HG02588 (cell line): ENCODE results near the gene FAM118B.

ENCODE experiments used
- ATAC-seq: cut with Tn5 transposase; IDR thresholded peaks from one replicate; pipeline ENCODE4 v1.9.1; 2021; ENCODE audit warnings: mild to moderate bottlenecking, moderate library complexity; ENCODE audit not compliant: unreplicated experiment

Gene FAM118B

DNA sequence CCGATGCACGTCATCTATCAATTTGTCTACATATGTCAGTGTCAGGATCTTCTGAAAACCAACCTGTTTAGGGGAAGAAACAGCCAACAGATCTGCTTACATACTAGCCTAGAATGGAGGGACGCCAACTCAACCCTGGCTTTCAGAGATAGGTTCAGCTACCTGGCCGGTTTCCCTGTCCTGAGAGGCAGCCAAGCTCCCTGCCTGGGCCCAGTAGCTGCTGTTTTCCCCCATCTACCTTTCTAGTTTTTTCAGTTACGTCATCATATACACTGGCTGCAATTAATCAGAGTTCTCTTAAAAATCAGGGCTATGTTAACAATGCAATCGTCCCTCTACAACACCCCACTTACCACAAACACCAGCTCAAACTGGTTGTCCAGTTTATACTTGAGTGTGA lies 56.1 kb downstream of the FAM118B start:
- ATAC-seq = no peak

DNA sequence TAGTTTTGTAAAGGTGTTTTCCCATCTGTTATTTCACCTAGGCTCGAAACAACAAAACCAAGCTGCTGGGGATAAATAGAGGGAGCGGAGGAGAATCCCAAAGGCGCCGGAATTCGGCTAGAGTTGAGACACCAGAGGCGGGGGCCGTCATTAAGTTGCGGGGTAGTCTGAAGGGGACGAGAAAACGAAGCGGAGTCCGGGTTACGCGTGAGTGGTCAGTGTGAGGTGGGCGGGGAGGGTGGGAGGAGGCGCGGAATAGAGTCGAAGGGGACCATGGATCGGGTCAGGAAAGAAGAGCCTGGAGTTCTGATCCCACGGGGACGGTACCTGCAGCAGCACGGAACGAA lies 56.8 kb downstream of the FAM118B start:
- no peak for ATAC-seq

DNA sequence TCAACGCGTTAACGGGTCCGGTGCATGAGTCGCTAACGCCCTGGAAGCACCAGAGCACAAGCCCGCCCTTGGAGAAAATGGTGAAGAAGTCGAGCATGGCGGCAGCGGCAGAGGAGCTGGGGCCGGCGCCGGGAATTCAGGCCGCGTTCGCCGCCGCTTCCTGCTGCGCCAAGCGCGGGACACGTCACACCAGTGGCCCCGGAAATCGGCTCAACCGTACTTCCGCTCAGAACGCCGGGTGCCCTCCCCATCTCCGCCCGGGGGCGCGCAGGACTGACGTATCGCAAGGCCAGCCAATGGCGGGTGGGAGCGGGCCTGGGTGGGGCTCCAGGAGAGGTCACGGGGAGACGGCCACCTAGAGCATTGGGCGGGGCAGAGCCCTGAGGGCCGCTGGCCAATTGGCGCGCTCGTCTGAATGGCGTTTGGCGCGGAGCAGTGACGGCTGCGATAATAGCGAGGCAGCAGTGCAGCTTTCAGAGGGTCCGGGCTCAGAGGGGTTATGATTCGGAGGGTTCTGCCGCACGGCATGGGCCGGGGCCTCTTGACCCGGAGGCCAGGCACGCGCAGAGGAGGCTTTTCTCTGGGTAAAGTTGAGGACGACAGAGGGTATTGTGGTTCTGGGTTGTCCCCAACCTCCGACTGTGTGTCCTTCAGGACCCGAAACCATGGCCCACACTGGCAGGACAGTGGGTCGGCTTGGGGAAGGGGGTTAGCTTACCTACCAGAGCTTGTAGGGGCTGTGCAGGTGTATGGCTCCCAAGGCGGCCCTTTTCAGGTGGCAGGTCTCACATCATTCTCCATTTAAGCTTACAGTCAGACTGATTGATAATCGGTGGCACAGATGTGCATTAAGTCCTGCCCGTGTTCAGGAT lies 57.4 kb downstream of the FAM118B start, which contains the start of the genes FOXRED1 and SRPRA:
Gene FOXRED1 (plus strand): TSS at position 447 of the 872 bp plus-strand sequence. CDS start 53 bp downstream, at position 500.
Gene SRPRA (minus strand): TSS at position 188 of the 872 bp plus-strand sequence. CDS start 91 bp downstream, at position 97.
- ATAC-seq = peak; percentile 99

DNA sequence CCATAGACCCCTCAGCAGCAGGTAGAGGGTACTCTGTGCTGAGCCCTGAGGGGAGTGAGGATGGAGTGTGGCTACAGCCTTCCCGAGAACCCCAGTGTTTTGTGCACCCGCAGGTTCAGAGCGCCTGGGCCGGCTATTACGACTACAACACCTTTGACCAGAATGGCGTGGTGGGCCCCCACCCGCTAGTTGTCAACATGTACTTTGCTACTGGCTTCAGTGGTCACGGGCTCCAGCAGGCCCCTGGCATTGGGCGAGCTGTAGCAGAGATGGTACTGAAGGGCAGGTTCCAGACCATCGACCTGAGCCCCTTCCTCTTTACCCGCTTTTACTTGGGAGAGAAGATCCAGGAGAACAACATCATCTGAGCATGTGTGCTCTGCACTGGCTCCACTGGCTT lies 65.7 kb downstream of the FAM118B start:
- ATAC-seq = no peak

DNA sequence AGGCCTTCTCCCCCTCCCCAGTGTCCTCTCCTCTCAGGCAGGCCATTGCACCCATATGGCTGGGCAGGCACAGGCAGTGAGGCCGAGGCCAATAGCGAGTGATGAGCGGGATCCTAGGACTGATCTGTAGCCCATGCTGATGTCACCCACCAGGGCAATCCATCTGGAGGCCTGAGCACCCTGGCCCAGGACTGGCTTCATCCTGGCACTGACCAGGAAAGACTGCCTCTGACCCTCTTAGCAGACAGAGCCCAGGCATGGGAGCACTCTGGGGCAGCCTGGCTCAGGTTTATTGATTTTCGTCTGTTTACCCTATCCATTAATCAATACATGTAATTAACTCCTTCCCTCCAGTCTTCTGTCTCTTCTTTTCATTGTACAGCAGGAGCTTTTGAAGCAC lies 66.2 kb downstream of the FAM118B start:
- no peak for ATAC-seq

DNA sequence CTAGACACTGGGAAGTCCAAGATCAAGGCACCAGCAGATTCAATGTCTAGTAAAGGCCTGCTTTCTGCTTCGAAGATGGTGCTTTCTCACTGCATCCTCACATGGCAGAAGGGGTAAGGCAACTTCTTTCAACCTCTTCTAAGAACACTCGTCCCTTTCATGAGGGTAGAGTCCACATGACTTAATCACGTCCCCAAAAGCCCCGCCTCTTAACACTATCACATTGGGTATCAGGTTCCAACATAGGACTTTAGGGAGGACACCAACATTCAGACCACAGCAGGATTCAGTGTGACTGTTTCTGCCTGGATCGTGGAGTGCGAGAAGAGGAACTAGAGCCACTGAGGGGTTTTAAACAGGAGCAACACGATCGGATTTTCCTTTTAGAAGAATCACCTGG lies 67.6 kb downstream of the FAM118B start:
- ATAC-seq = no peak

DNA sequence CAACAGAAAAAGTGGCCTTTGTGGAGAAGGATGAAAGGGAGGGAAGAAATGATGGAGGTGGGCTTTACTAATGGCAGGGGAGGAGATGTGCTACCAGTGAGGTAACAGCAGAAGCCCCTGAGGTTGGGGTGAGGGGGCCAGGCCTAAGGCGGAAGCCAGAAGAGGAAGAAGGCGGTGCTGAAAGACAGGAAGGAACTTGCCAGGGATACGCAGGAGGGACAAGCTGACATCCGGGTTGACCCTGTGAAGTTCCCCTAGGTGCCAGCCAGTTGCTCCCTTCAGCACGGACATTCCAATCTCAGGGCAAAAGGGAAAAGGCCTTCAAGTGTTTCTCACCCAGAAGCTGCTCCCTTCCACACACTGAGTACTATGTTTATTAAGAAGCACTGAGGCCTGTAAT lies 69.0 kb downstream of the FAM118B start:
- no peak for ATAC-seq

DNA sequence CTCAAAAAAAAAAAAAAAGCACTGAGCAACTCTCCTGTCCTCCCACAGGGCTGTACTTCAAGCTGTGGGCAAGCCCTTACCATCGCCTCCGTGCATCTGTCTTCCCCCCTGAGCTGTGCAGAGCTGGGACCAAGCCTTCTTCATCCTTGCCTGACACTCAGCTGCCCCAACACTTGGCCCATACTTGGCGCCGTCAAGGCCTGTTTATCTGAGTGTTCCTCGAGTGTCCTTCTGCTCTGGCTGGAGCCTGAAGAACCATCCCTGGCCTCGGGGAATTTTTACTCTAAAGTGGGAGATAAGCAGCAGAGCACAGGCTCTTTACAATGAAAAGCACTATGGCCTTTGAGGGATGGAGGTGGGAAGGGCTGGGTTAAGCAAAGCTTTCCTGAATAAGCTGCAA lies 69.7 kb downstream of the FAM118B start:
- ATAC-seq = no peak

DNA sequence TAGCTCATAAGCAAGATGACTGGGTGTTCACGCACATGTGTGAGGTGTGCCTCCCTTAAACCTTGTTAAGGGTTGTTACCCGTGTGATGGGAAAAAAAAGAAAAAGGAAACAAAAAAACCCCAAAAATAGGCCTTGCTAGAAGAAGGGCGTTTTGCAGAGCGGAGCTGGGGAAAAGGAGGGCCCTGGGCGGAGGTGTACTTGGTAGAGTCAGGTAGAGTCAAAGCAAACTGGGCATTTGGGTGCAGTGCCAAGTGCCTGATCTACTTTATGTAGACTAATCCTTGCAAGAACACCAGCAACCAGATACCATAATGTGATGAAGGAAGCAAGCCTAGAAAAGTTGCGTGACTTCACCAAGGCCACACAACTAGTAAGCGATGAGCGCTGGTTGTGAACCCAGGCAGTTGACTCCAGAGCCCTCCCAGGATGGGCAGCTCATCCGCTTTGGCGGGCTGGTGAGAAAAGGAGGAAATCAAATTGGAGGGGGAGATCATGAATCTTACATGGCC lies 70.1 kb downstream of the FAM118B start:
- ATAC-seq = no peak

DNA sequence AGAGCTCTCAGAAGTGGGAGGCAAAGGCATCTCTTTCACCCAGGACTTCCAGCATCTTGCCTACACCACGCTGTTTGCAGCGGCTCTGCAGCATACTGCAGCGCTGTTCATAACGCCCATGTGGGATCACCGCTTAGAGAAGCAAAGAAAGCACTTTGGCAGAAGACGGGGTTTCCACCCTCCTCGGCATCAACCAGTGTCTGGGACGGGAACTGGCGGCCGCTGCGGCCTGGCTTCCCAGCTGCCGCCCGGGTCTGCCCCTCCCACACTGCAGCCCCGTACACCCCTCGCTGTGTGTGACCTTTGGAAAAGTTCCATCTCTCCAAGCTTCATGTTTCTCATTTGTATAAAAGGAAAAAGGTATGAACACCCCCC lies 70.8 kb downstream of the FAM118B start:
- no peak for ATAC-seq

DNA sequence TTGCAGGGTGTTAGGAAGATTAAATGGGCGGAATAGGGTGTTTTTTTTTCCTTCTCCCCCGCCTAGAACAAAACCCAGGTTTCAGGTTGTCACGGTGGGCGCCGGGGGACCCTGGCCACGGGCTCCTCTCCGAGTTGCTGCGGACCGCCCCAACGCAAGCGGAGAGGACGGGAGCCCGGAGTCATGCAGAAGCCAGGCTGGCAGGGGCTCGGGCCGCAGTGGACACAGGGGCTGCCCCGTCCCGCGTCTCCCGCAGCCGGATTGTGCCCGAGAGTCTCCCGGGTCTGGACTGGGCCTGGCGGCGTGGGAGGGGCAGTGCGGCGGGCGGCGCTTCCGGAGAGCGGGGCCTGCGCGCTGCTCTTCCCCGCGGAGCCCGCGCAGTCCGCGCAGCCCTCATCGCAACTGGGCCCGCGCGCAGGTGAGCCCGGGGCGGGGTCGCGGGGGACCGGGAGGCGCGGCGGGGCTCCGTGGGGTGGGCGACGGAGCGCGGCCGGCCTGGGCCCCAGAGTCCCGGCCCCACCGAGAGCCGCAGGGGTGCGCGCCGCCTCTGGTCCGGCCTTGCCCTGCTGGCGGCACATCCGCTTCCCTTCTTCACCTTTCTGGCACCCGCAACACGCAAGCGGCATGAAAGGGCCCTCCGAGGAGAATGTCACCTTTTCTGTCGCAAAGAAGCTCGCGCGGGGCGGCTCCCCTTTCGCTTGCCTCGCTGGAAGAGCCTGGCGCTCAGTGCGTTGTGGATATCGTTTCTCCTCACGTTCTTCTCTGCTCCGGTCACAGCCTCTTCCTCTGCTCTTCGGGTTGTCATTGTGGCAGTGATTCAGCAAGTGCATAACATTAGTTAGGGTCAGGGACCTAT lies 71.4 kb downstream of the FAM118B start, which contains the start of gene TIRAP:
Gene TIRAP (plus strand): TSS at position 358 of the 856 bp plus-strand sequence. CDS start 7,802 bp downstream, outside the sequence.
- ATAC-seq = peak; percentile 69

DNA sequence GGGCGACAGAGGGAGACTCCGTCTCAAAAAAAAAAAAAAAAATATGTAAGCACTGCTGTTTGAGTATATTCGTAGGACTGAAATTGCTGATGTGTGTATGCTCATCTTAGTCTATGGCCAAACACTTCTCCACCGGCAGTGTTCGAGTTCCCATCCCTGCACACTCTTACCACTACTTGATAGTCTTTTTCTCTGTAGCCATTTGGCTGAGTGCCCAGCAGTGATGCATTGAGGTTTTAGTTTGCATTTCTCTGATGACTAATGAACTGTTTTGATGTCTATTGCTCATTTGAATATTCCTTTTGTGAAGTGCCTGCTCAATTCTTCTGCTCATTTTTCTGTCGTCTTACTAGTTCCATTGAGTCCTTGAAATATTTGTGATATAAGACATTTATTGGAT lies 73.2 kb downstream of the FAM118B start:
- ATAC-seq = peak; percentile 41

DNA sequence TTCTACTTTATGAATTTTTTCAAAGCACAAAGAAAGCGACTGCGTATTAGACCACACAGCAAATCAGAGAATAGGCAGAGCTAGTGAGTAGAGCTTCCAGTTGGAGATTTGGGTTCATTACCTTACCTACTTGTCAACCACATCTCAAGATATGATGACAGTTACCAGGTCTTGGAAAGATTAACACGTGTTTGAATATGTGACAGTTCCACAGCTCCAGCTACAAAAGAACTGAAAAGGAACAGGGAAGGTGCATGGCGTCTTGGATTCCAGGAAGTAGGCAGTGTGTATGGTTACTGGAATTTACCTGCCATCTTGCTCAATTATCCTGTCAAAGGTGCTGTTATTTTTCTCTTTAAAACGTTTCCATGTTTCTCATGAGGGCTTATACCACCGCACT lies 76.7 kb downstream of the FAM118B start:
- ATAC-seq = no peak

DNA sequence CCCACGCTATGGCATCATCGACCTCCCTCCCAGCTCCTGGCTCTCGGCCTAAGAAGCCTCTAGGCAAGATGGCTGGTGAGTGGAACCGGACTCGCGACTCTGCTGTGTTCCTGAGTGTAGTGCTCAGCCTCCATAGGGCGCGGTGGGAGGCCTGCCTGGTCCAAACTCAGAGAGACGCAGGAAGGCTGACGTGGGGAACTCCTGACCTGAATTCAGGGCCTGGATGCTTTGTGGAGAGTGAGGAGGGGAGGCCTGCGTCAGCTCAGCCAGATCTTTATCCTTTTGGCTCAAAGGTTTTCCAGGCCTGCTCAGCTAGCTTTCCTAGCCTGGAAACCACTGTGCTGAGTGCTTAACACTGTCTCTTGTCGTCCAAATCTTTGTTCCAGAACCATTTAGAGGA lies 79.3 kb downstream of the FAM118B start:
- no peak for ATAC-seq

DNA sequence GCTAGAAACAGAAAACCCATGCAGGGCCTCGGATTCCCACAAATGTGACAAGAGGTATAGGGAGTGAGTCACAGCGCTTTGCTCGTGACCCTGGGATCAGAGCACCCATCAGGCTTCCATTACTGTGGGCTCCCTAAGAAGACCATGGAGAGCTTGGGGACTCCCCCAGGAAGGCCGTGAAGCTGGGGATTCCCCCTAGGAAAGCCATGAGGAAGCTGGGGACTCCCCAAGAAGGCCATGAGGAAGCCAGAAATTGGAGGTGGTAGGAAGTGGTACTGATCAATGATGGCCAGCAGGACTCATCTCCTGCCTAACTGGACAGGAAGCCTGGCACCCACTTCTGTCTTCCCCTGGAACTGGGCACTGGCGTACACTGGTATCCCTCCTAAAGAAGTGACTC lies 82.1 kb downstream of the FAM118B start:
- ATAC-seq = peak; percentile 65

DNA sequence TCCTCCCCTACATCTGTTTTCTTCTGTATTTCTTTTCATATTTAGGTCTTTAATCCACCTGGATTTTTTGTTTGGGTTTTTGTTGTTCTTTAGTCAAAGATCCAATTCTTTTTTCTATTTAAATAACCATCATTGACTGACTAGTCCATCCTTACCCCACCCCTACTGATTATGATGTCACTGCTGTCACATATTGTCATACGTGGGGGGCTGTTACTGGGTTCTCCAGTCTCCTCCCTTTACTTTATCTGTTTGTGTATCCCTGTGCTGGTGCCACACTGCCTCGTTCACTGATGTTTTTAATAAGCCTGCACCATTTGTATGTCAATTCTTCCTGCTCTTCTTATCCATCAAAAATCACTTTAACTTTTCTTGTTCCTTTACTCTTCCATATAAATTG lies 85.4 kb downstream of the FAM118B start:
- ATAC-seq = no peak

DNA sequence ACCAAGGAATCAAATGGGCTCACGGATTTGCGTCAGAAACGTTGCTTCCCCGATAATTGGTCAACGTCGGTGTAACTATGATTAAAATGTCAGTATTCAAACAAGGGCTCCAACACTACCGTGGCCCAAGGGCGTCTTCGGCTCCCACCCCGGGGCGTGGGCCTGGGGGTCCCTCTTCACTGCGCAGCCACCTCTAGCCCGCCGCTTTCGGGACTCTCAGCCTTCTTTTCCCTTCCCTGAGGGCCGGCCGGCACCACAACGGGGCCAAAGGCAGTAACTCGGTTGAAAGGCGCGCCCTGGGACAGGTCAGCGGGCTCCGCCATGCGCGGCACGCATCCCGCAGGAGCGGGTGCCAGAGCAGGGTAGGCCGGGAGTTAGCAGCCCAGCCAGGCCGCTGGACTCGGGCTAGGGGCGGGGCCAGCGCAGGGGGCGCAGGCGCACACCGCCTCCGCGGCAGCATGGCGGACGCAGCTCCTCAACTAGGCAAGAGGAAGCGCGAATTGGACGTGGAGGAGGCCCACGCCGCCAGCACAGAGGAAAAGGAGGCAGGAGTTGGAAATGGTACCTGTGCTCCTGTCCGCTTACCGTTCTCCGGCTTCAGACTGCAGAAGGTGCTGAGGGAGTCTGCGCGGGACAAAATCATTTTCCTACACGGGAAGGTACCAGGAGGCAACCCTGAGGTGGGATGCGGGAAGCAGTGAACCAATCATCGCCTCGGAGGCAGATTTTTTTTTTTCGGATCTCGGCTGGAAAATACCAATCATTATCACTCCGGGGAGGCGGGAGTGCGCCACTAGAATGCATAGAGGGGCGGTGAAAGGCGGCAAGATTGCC lies 92.3 kb downstream of the FAM118B start, which contains the start of gene DCPS:
Gene DCPS (plus strand): TSS at position 438 of the 834 bp plus-strand sequence. CDS start 21 bp downstream, at position 459.
- ATAC-seq = peak; percentile 88

DNA sequence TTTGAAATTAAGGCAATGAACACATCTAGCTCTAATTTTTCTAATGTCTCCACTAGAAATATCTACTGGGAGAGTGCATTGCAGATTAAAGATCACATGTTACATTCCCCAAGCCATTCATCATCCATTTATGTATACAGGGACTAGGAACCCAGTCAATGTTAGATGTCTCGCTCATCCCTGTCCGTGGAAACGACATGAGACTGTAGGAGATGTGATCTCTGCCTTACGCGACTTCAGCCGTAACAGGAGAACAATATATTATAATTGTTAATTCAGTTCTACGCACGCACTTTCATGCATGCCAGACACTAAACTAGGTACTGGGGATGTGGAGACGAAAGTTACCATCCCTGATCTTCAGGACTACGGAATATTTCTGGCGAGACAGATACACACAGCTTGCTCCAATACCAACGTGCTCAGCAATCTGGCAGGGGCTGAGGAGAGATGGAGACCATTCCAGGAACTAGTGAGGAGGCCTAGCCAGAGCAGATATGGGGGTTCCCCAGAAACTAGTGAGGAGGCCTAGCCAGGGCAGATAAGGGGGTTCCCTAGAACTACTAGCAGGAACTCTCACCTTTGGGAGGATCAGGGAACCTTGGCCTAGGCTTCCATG lies 93.0 kb downstream of the FAM118B start:
- ATAC-seq = peak; percentile 26

DNA sequence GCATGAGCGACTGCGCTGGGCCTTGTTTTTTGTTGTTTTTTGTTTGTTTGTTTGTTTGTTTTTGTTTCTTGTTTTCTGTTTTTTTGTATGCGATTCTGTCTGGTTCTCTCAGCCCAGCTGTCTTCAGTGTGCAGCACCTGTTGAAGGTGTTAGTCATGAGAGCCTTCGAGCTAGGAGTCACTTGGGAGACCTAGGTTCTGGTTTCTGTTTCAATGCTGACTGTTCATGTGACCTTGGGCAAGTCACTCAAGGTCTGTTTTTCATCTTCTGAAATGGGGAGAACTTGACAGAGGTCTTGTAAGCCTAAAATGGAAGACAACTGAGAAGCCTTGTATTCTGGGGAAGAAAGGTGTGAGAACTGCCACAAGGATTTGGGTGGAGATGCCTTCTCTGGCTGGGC lies 94.1 kb downstream of the FAM118B start:
- ATAC-seq = peak; percentile 57

DNA sequence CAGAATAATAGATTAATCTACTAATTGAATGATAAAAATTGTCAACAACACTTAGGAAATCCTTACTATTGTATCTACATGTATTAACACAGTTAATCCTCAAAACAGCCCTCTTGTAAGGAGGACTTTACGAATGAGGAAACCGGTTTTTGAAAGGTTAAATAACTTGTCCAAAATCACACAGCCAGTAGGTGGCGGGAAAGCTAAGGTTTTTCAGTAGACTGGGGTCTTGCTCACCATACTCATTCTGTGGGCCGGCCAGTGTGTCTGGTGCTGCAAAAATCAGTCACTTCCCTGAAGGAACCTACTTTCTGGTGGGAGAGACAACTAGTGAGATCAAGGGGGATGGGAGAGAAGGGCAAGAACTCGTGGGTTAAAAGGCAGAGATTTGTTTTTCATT lies 96.1 kb downstream of the FAM118B start:
- no peak for ATAC-seq
